ENCODE results near the gene TPSB2. TPM values are rescaled to one million over a fixed set of nuclear protein-coding genes. Genes with fewer than 3 reads are reported as not detected.

Gene TPSB2
- total RNA-seq, 1 experiment from 2014 or later, result not detected

- TF ChIP-seq CTCF (IDR thresholded peaks at IDR 0.05 in 2 of 3, conservative IDR thresholded peaks at IDR 0.05 in 1 of 3; ENCODE audit: borderline replicate concordance in 1 of 3, insufficient read depth in 1 of 3, low read depth in 2 of 3, low read length in 2 of 3) (no peak), ELF1 (IDR thresholded peaks at IDR 0.05; ENCODE audit: borderline replicate concordance, low read depth) (no peak), EZH2phosphoT487 (IDR thresholded peaks at IDR 0.05; ENCODE audit: borderline replicate concordance) (no peak), CBX3 (IDR thresholded peaks at IDR 0.05; ENCODE audit: low read depth) (no peak)
Measured at GRCh38 chr16:1214719-1215118, 15.3 kb downstream of the TPSB2 start (continued).

DNA sequence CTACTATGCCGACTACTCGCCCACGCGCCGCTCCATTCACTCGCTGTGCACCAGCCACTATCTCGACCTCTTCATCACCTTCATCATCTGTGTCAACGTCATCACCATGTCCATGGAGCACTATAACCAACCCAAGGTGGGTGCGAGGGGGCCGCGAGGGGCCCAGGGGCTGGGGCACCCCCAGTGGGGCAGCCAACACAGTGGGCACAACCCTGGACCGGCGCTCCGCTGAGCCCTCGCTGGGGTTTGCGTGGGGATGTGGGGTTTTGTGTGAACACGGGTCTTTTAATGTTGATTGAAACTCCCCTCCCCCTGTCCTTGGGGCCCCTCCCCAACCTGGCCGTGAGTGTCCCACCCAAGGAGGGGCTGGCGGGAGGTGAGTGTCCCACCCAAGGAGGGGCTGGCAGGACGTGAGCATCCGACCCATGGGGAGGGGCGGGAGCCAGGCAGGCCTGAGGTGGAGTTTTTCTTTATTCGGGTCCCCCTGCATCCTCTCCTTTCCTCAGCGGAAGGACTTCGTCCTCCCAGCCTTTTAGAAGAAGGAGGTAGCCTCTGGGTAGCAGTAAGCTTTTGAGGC, 16.1 kb downstream of the TPSB2 start:
- Histone ChIP-seq H3K9ac (ENCODE audit: low read length) (no peak overlapping the region), H3K27ac (ENCODE audit: low read depth, low read length) (no peak overlapping the region), H4K20me1 (ENCODE audit: insufficient read depth) (no peaks in the 10 kb centered on the region), H3K9me3 (ENCODE audit: control insufficient read depth in 1 of 2, insufficient read depth in 1 of 2, low read depth in 1 of 2, low read length in 2 of 2) (no peaks in the 10 kb centered on the region), H3K36me3 (ENCODE audit: control insufficient read depth in 1 of 2, insufficient read depth in 2 of 2, low read length in 2 of 2) (no peaks in the 10 kb centered on the region; a peak in 1 of 4 replicates), H3K4me2 (ENCODE audit: low read length) (no peak overlapping the region), H3K9me2 (ENCODE audit: insufficient read depth) (no peaks in the 10 kb centered on the region), H3K4me1 (ENCODE audit: control insufficient read depth in 1 of 2, insufficient read depth in 2 of 2, low read length in 2 of 2) (no peaks in the 10 kb centered on the region), H3K79me2 (ENCODE audit: insufficient read depth, low read length) (no peaks in the 10 kb centered on the region), H3K4me3 (replicated peaks in 1 of 2; ENCODE audit: low read depth in 1 of 2, low read length in 2 of 2) (no peak overlapping the region), H3K27me3 (ENCODE audit: insufficient read depth, low read length) (no peaks in the 10 kb centered on the region), H2AFZ (ENCODE audit: low read depth, low read length, poor library complexity, severe bottlenecking) (no peak overlapping the region)
- BruUV-seq (replicated peaks), result no TSS peak
- ATAC-seq, result no peak
- intact Hi-C loops (cut with micrococcal nuclease), result no loop called here
- DNase-seq (ENCODE audit: low read depth, low spot score), result no peak
- ChIA-PET RAD21 (ENCODE audit: low non-redundant PET in 1 of 2, low total read pairs in 2 of 2, uncharacterized antibody in 2 of 2, unreplicated experiment in 2 of 2) (no interaction called here), CTCF (no interaction called here), POLR2A (no interaction called here)
- TF ChIP-seq ELF1 (IDR thresholded peaks at IDR 0.05; ENCODE audit: borderline replicate concordance, low read depth) (no peak), JUND (IDR thresholded peaks at IDR 0.05) (no peak), FOSL1 (IDR thresholded peaks at IDR 0.05; ENCODE audit: low read depth) (no peak), CBX3 (IDR thresholded peaks at IDR 0.05; ENCODE audit: low read depth) (no peak), CEBPB (IDR thresholded peaks at IDR 0.05; ENCODE audit: low read depth) (no peak), SP1 (IDR thresholded peaks at IDR 0.05; ENCODE audit: low read depth) (no peak), POLR2AphosphoS5 (IDR thresholded peaks at IDR 0.05; ENCODE audit: low read depth, low read length) (no peak), CTCF (IDR thresholded peaks at IDR 0.05 in 2 of 3, conservative IDR thresholded peaks at IDR 0.05 in 1 of 3; ENCODE audit: borderline replicate concordance in 1 of 3, insufficient read depth in 1 of 3, low read depth in 2 of 3, low read length in 2 of 3) (no peak), ZFX (IDR thresholded peaks at IDR 0.05) (no peak), SRF (IDR thresholded peaks at IDR 0.05; ENCODE audit: low read depth) (no peak), ATF3 (IDR thresholded peaks at IDR 0.05) (no peak), RAD21 (IDR thresholded peaks at IDR 0.05; ENCODE audit: low read depth) (no peak), EZH2phosphoT487 (IDR thresholded peaks at IDR 0.05; ENCODE audit: borderline replicate concordance) (no peak), EGR1 (IDR thresholded peaks at IDR 0.05; ENCODE audit: low read depth) (no peak)
- TF ChIP-seq, protein P1, sequence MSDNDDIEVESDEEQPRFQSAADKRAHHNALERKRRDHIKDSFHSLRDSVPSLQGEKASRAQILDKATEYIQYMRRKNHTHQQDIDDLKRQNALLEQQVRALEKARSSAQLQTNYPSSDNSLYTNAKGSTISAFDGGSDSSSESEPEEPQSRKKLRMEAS (IDR thresholded peaks at IDR 0.05), result no peak
- TF ChIP-seq, protein P2, sequence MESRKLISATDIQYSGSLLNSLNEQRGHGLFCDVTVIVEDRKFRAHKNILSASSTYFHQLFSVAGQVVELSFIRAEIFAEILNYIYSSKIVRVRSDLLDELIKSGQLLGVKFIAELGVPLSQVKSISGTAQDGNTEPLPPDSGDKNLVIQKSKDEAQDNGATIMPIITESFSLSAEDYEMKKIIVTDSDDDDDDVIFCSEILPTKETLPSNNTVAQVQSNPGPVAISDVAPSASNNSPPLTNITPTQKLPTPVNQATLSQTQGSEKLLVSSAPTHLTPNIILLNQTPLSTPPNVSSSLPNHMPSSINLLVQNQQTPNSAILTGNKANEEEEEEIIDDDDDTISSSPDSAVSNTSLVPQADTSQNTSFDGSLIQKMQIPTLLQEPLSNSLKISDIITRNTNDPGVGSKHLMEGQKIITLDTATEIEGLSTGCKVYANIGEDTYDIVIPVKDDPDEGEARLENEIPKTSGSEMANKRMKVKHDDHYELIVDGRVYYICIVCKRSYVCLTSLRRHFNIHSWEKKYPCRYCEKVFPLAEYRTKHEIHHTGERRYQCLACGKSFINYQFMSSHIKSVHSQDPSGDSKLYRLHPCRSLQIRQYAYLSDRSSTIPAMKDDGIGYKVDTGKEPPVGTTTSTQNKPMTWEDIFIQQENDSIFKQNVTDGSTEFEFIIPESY (IDR thresholded peaks at IDR 0.05; ENCODE audit: extremely low read depth, insufficient replicate concordance, low read length), result no peak
